Thyroid gland (tissue), 4 donors: ENCODE results near the gene RASL12. TPM values are rescaled to one million over a fixed set of nuclear protein-coding genes. Genes with fewer than 3 reads are reported as not detected.
A peak's percentile ranks its signal among the peaks of the same experiment; 100 is the strongest.

Experiments used
- DNase-seq, 2 donors: peaks; one replicate each; pipeline ENCODE4 v3.0.0-alpha.2; 2019
- H3K27ac ChIP-seq, 3 donors: fragments of 200-600 bp; sonication (generic); 1 replicate in 2 of 3; 2 replicates in 1 of 3; pipeline ENCODE4 v1.5.1; 2016 to 2019; ENCODE audit warnings: mild to moderate bottlenecking in 1 of 3, moderate library complexity in 1 of 3
- H3K27me3 ChIP-seq: fragments of 200-600 bp; sonication (generic); one replicate; pipeline ENCODE4 v1.5.1; 2019
- H3K36me3 ChIP-seq, 2 donors: fragments of 200-600 bp; sonication (generic); one replicate each; pipeline ENCODE4 v1.5.1; 2016 to 2019
- H3K4me1 ChIP-seq, 2 donors: fragments of 200-600 bp; sonication (generic); one replicate each; pipeline ENCODE4 v1.5.1; 2017 to 2019
- H3K4me3 ChIP-seq, 3 donors: fragments of 200-600 bp; sonication (generic); replicated peaks in 1 of 3; 1 replicate in 2 of 3; 2 replicates in 1 of 3; pipeline ENCODE4 v1.5.1; 2016; ENCODE audit warnings: mild to moderate bottlenecking in 1 of 3
- H3K9me3 ChIP-seq: fragments of 200-600 bp; sonication (generic); one replicate; pipeline ENCODE4 v1.5.1; 2017
- POLR2A ChIP-seq, 2 donors: fragments of 450-650 bp; IDR thresholded peaks; one replicate each; pipeline ENCODE4 v1.6.1; 2017; ENCODE audit warnings: antibody characterized with exemption in 2 of 2, mild to moderate bottlenecking in 2 of 2, moderate library complexity in 1 of 2
- WGBS, 2 donors: methylation state at CpG; one replicate each; pipeline ENCODE4 v1.1.5; 2017; 5-methylcytosine and 5-hydroxymethylcytosine counted together
- intact Hi-C: fragments of 100-400 bp; cut with DNase I; formaldehyde crosslinking; loops from one replicate; pipeline ENCODE4 v1.15.1; 2023
- total RNA-seq, 4 donors: library from RNA; depleted of rRNA; stranded (reverse); fragments of >200 nt; gene quantifications; one replicate each; pipeline ENCODE4 v1.2.3, GENCODE V29; 2016
- TF ChIP-seq, protein P1 (sequence below), 6 experiments: fragments of 200-600 bp in 3 of 6; fragments of 450-650 bp in 3 of 6; sonication (generic) in 3 of 6; IDR thresholded peaks; one replicate each; pipeline ENCODE4 v1.5.1; 2016 to 2019; ENCODE audit warnings: antibody characterized with exemption in 6 of 6, mild to moderate bottlenecking in 2 of 6, inconsistent platforms in 1 of 6, moderate library complexity in 1 of 6

The RASL12 gene
- total RNA-seq, 4 donors from 2014 or later = 5.1 to 12.5 (median 7.7) TPM

DNA sequence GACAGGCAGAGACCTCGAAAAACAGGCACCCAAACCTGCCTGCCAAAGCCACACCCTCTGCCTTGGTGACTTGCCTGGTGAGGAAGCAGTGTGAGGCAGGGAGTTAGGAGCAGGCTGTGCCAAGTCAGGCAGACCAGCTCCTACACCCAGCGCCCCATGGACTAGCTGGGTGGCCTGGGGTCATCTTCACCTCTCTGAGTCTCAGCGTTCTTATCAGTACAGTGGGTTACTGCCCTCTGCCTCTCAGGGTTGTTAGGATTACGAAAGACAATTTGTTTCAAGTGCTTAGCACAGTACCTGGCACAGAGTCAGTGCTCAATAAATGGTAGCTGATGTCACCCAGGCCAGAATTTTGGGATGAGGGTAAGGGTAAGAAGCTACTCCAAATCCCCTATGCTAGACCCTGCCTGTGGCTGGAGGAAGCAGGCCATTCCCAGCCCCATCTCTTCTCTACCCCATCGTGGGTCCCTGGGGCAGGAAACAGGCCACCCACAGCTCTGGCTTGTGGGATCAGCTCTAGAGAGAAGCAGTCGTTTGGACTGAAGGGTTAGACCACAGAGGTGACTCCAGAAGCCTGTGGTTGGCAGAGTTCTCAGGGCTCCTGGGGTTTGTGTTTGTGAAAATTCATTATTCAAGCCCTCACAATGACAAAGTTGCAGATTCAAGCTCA lies 12.5 kb downstream of the RASL12 start:
- TF ChIP-seq, protein P1, sequence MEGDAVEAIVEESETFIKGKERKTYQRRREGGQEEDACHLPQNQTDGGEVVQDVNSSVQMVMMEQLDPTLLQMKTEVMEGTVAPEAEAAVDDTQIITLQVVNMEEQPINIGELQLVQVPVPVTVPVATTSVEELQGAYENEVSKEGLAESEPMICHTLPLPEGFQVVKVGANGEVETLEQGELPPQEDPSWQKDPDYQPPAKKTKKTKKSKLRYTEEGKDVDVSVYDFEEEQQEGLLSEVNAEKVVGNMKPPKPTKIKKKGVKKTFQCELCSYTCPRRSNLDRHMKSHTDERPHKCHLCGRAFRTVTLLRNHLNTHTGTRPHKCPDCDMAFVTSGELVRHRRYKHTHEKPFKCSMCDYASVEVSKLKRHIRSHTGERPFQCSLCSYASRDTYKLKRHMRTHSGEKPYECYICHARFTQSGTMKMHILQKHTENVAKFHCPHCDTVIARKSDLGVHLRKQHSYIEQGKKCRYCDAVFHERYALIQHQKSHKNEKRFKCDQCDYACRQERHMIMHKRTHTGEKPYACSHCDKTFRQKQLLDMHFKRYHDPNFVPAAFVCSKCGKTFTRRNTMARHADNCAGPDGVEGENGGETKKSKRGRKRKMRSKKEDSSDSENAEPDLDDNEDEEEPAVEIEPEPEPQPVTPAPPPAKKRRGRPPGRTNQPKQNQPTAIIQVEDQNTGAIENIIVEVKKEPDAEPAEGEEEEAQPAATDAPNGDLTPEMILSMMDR (IDR thresholded peaks at IDR 0.05) = no peak
- no peak for TF ChIP-seq POLR2A (IDR thresholded peaks at IDR 0.05)
- H3K27ac ChIP-seq = no peak overlapping the region
- no peaks in the 10 kb centered on the region for H3K9me3 ChIP-seq
- H3K4me3 ChIP-seq = no peak overlapping the region
- peaks cover 0 to 5% of the 10 kb centered on the region in 2 donors for H3K4me1 ChIP-seq
- DNase-seq = no peak
- WGBS, 2 donors = 74 to 76% methylated on average over 5 to 6 of the region's 6 CpGs
- H3K27me3 ChIP-seq = no peaks in the 10 kb centered on the region
- no peaks in the 10 kb centered on the region for H3K36me3 ChIP-seq
- intact Hi-C loops = no loop called here

DNA sequence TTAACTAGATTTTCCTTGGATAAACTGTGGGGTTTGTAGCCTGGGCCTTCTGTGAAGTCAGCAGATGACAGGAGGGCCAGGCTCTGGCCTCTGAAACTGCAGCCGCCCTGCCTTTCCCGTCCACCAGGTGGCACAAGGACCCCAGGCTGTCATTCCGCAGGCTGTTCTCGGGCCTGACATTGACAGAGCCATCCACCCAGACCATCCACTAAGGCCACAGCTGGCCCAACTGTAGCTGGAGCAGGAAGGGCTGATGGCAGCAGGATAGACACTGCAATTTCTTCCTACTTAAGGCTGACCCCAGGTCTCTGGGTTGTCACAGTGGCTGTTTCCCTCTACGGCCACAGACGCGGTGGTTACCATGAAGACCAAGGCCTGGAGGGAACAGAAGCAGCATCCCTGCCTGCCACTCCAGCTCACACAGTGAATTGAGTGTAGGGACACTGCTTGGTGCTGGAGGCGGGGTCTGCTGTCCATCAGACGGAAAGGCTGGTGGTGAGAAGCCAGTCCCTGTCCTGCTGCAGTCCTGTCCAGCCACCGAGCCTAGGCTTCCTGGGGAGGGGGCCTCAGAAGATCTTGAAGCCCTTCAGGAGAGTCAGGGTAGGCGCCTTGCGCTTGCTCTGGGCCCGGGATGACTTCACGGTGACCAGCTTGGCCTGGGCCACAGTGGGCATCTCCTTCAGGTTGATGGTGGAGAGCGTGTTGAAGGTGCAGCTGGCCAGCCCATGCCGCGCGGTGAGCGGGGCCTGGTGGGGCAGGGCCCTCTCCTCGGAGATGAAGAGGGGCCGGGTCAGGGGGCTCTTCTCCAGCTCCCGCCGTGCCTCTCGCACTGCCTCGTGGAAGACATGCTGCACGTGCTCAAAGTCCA lies 13.2 kb downstream of the RASL12 start:
- Histone ChIP-seq H3K27me3 (no peaks in the 10 kb centered on the region), H3K27ac (no peak overlapping the region), H3K36me3 (no peaks in the 10 kb centered on the region), H3K9me3 (no peaks in the 10 kb centered on the region), H3K4me1 (peaks cover 0 to 8% of the 10 kb centered on the region in 2 donors), H3K4me3 (no peak overlapping the region)
- 91 to 92% methylated on average over 7 to 22 of the region's 26 CpGs for WGBS, 2 donors
- intact Hi-C loops = loop anchor here (5.0 kb wide), 1 partner anchor 48 kb away; no protein-coding TSS in a partner anchor
- TF ChIP-seq POLR2A (IDR thresholded peaks at IDR 0.05) = no peak
- TF ChIP-seq, protein P1 (IDR thresholded peaks at IDR 0.05) = peak; percentile 66 to 97 (median 90)
- peak; percentile 79 to 82 for DNase-seq

DNA sequence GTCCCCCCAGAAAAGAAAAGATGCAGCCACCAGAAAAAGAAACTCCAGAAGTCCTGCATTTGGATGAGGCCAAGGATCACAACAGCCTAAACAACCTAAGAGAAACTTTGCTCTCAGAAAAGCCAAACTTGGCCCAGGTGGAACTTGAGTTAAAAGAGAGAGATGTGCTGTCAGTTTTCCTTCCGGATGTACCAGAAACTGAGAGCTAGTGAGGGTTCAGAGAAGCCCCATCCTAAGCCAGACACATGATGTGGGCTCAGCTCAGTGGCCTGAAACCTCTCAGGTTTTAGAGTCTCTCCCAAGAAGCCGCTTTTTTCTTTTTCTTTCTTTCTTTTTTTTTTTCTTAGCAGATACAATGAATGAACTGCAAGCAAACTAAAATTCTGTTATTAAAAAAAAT lies 14.8 kb downstream of the RASL12 start:
- H3K27me3 ChIP-seq = no peaks in the 10 kb centered on the region
- H3K9me3 ChIP-seq = no peaks in the 10 kb centered on the region
- H3K36me3 ChIP-seq = no peaks in the 10 kb centered on the region
- peaks cover 0 to 11% of the 10 kb centered on the region in 2 donors for H3K4me1 ChIP-seq
- TF ChIP-seq POLR2A (IDR thresholded peaks at IDR 0.05) = no peak
- TF ChIP-seq, protein P1 (IDR thresholded peaks at IDR 0.05) = no peak
- intact Hi-C loops = loop anchor here (5.0 kb wide), 1 partner anchor 49 kb away; no protein-coding TSS in a partner anchor
- DNase-seq = no peak
- H3K27ac ChIP-seq = no peak overlapping the region
- 81 to 86% methylated on average over 2 of the region's 2 CpGs for WGBS, 2 donors
- H3K4me3 ChIP-seq = no peak overlapping the region

DNA sequence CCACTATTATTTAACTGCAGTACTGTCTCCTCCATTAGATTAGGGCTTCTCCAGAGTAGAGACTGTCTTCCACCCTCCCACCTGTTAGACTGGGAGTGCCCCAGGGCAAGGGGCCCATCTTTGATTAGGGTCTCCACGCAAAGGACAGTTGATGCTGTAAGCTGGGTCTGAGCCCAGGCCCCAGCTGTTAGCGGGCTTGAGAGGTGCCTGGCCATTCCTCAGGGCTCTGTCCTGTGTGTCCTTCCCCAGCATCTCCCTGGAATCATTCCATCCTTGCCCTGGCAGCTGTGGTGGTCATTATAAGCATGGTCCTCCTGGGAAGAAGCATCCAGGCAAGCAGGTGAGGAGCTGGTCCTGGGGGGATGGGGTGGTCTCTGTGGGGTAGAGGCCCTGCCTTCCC lies 16.5 kb downstream of the RASL12 start:
- intact Hi-C loops = loop anchor here (5.0 kb wide), 1 partner anchor 51 kb away; no protein-coding TSS in a partner anchor
- no peaks in the 10 kb centered on the region for H3K9me3 ChIP-seq
- H3K27ac ChIP-seq = no peak overlapping the region
- no peak overlapping the region for H3K4me3 ChIP-seq
- peaks cover 0 to 11% of the 10 kb centered on the region in 2 donors for H3K4me1 ChIP-seq
- H3K36me3 ChIP-seq = no peaks in the 10 kb centered on the region
- 94 to 100% methylated on average over 2 of the region's 2 CpGs for WGBS, 2 donors
- no peak for DNase-seq
- TF ChIP-seq POLR2A (IDR thresholded peaks at IDR 0.05) = no peak
- TF ChIP-seq, protein P1 (IDR thresholded peaks at IDR 0.05) = no peak
- H3K27me3 ChIP-seq = no peaks in the 10 kb centered on the region
